GM04503 (cell line): ENCODE measurements around the gene FUT6.
"Not testable (repeated sequence)": the region's sequence is repeated elsewhere in the genome, so short reads cannot be mapped to it uniquely, and the experiment has no call there.

Experiments used
- DNase-seq: peaks from one replicate; pipeline ENCODE4 v3.0.0-alpha.2; 2012; ENCODE audit warnings: low read depth

FUT6 gene

DNA sequence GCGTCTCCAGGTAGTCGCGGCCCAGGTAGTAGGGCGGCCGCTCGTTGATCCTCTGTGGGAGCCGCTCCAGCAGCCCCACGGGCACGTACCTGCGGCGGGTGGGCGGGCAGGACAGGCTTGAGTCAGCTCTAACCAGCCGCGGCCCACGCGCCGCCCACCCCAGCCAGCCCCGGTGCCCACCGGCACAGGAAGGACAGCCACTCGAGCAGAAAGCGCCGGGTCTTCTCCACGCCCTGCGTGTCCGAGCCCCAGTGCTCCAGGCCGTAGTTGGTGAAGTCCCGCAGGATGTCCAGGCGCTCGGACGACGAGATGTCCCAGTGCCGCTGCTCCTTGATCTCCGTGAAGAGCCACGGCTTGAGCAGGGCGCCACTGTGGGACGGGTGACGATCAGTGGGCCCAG is 54.1 kb downstream of the FUT6 start:
- DNase-seq: no peak

DNA sequence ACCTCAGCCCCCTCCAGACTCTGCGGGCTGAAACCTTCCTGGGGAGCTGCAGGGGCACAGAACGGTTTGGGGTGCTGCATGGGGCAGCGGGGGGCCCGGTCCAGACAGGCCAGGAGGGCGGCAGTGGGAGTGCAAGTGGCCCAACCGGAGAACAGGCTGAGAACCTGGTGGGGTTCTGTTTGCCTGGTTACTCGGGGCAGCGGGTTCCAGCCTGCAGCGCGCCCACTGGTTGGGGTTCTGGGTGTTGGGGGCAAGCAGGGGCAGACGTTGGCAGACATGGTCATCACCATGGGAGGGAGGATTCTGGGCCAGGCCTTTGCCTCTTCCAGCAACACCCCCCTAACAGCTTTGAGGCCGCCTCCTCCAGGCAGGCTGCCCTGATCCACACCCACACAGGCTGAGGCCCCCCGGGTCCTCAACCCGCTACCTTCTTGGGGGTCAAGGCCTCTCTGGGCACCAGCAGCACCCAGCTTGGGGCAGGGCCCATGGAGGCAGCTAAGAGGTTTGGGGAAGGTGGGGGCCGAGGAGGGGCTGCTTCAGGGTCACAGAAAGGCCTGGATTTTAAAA is 54.8 kb downstream of the FUT6 start, which contains the start of gene PRR22:
Gene PRR22 (minus strand): TSS at position 166 of the 567 bp plus-strand sequence. CDS start 86 bp downstream, at position 80.
- no peak for DNase-seq

DNA sequence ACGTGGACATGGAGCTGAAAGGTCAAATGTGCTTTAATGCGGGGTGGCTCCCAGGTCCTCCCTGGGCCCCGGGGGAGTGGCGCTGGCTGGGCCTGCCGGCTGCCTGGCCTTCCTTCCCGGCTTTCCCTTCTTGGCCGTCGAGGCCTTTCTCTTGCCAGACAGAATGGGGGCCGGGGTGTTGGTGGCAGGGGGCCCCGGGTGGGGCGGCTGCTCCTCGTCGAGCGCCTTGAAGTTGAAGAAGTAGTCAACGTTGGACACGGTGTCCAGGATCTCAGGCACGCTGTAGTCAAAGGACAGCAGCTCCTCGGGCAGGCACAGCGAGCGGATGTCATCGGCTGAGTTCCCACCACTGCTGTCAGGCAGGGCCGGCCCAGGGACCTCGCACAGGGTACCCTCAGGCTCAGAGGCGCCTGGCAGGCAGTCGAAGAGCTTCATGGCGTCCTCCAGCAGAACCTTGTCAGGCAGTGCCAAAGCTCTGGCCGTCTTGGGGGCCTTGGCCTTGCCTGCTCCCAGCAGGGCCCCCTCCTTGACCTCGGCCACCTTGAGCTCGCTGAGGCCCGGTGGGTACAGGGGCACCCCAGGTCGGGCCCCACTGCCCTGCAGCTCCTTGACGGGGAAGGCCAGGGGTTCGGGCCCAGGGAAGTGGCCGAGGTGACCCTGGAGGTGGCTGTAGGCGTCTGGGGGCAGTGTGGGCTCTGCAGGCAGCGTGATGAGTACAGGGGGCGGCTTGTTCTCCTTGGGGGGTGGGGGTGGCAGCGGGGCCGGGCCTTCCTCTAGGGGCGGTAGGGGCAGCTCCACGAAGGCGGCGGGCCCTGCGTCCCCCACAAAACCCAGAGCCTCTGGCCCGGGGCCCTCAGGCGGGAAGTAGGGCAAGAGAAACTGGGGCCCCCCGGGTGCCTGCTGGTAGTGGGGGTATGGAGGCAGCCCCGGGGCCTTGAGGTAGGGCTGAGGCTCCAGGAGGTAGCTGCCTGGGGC is 56.3 kb downstream of the FUT6 start:
- no peak for DNase-seq

DNA sequence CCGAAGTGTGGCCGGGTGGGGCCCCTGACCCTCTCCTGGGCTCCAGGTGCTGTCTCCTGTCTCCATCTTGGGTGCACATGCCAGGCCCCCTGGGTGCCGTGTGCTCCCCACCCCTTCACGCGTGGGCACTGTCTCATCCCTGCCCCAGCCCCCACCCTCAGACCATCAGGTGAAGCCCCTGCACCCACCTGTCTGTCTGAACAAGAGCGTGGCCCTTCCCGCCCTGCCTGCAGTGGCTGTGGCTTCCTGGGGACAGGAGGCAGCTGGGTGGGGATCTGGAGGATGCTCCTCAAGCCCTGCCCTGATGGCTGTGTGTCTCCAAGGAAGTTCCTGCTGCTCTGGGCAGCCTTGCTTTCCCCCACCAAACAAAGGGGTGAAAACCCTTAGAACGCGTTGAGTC is 57.2 kb downstream of the FUT6 start:
- DNase-seq: no peak

DNA sequence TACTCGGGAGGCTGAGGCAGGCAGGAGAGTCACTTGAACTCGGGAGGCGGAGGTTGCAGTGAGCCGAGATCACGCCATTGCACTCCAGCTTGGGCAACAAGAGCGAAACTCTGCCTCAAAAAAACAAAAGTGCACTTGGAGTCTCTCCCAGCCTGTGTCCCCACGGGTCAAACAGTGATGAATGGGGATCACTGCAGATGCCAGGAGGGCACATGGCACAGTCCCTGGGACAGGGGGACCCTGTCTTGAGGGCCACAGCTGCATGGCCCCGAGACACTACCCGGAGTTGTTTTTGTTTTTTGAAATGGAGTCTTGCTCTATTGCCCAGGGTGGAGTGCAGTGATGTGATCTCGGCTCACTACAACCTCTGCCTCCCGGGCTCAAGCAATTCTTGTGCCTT is 58.6 kb downstream of the FUT6 start:
- not testable (repeated sequence) for DNase-seq
